Adipocyte (in vitro differentiated cells): Measurements from ENCODE around the gene AGBL4.

Experiments
- DNase-seq: peaks from one replicate; pipeline ENCODE4 v3.0.0-alpha.2; 2015; ENCODE audit warnings: low read depth
- H3K27me3 ChIP-seq: replicated peaks from 2 replicates; pipeline ENCODE4 v1.7.0; 2013; ENCODE audit warnings: mild to moderate bottlenecking, low read length, moderate library complexity; ENCODE audit not compliant: control insufficient read depth, insufficient read depth
- H3K36me3 ChIP-seq: 2 replicates; pipeline ENCODE4 v1.7.0; 2013; ENCODE audit warnings: low read length, mild to moderate bottlenecking, moderate library complexity; ENCODE audit not compliant: control insufficient read depth, insufficient read depth, severe bottlenecking
- H3K4me1 ChIP-seq: 2 replicates; pipeline ENCODE4 v1.7.0; 2013; ENCODE audit warnings: mild to moderate bottlenecking, low read length, moderate library complexity; ENCODE audit not compliant: control insufficient read depth, insufficient read depth
- H3K4me3 ChIP-seq: 2 replicates; pipeline ENCODE4 v1.7.0; 2013; ENCODE audit warnings: mild to moderate bottlenecking, low read length, moderate library complexity
- H3K9ac ChIP-seq: 2 replicates; pipeline ENCODE4 v1.7.0; 2013; ENCODE audit warnings: mild to moderate bottlenecking, low read length, moderate library complexity
- H3K9me3 ChIP-seq: 2 replicates; pipeline ENCODE4 v1.7.0; 2013; ENCODE audit warnings: mild to moderate bottlenecking, low read length, moderate library complexity; ENCODE audit not compliant: control insufficient read depth

The AGBL4 gene

GRCh38 chr1:48495166-48495565 is 1528.6 kb downstream of the AGBL4 start:
- DNase-seq, result peak; percentile 49
- H3K4me3 ChIP-seq, result no peak overlapping the region
- peak overlapping the region; percentile 34 for H3K9ac ChIP-seq
- no peaks in the 10 kb centered on the region for H3K9me3 ChIP-seq
- no peaks in the 10 kb centered on the region for H3K36me3 ChIP-seq
- peaks cover 46% of the 10 kb centered on the region for H3K4me1 ChIP-seq
- no peaks in the 10 kb centered on the region for H3K27me3 ChIP-seq

- Histone ChIP-seq H3K36me3 (no peaks in the 10 kb centered on the region), H3K4me3 (peak overlapping the region; percentile 61), H3K9me3 (no peaks in the 10 kb centered on the region), H3K9ac (peak overlapping the region; percentile 76), H3K27me3 (no peaks in the 10 kb centered on the region), H3K4me1 (peaks cover 46% of the 10 kb centered on the region)
- peak; percentile 97 for DNase-seq
Measured at GRCh38 chr1:48493970-48494769, 1529.6 kb downstream of the AGBL4 start.

- no peaks in the 10 kb centered on the region for H3K27me3 ChIP-seq
- DNase-seq, result no peak
- H3K9ac ChIP-seq, result no peak overlapping the region
- no peaks in the 10 kb centered on the region for H3K36me3 ChIP-seq
- peaks cover 46% of the 10 kb centered on the region for H3K4me1 ChIP-seq
- no peaks in the 10 kb centered on the region for H3K9me3 ChIP-seq
- no peak overlapping the region for H3K4me3 ChIP-seq
Measured at GRCh38 chr1:48493041-48493440, 1530.7 kb downstream of the AGBL4 start.

- no peaks in the 10 kb centered on the region for H3K27me3 ChIP-seq
- no peak overlapping the region for H3K9ac ChIP-seq
- no peaks in the 10 kb centered on the region for H3K36me3 ChIP-seq
- H3K4me3 ChIP-seq, result no peak overlapping the region
- no peaks in the 10 kb centered on the region for H3K9me3 ChIP-seq
- H3K4me1 ChIP-seq, result peaks cover 41% of the 10 kb centered on the region
- no peak for DNase-seq
Measured at GRCh38 chr1:48492392-48492791, 1531.4 kb downstream of the AGBL4 start.

- no peaks in the 10 kb centered on the region for H3K9me3 ChIP-seq
- DNase-seq, result no peak
Measured at GRCh38 chr1:48488721-48489120, 1535.0 kb downstream of the AGBL4 start.

More at GRCh38 chr1:48488721-48489120, 1535.0 kb downstream of the AGBL4 start:
- H3K9ac ChIP-seq, result no peak overlapping the region
- no peaks in the 10 kb centered on the region for H3K36me3 ChIP-seq
- H3K4me1 ChIP-seq, result peaks cover 21% of the 10 kb centered on the region
- no peak overlapping the region for H3K4me3 ChIP-seq
- H3K27me3 ChIP-seq, result no peaks in the 10 kb centered on the region
